ENCODE measurements around the gene ISYNA1.
A peak's percentile ranks its signal among the peaks of the same experiment; 100 is the strongest.

GRCh38 chr19:18388100-18388959 is 49.6 kb downstream of the ISYNA1 start:
- TF ChIP-seq POLR2A (IDR thresholded peaks at IDR 0.05): peak in 2 of 4 donors; percentile 47 to 63
- peak; percentile 98 to 100 (median 100) for TF ChIP-seq CTCF (IDR thresholded peaks at IDR 0.05)
- TF ChIP-seq POLR2AphosphoS5 (IDR thresholded peaks at IDR 0.05): peak in 1 of 2 donors; percentile 47
